PC-9 (cell line): ENCODE results near the gene ALK. TPM values are rescaled to one million over a fixed set of nuclear protein-coding genes. Genes with fewer than 3 reads are reported as not detected.

Source experiments
- BruUV-seq: library from RNA; stranded (reverse); fragments of 400-500 nt; replicated peaks from 2 replicates; lab custom pipeline; 2021; lab: Mats Ljungman, UMichigan
- CTCF ChIA-PET: fragments of 300-600 bp; sonication (Branson Sonifier 250); formaldehyde crosslinking; loops from one replicate; lab custom pipeline; 2022; ENCODE audit warnings: antibody characterized with exemption; lab: Charles Lee
- POLR2A ChIA-PET: fragments of 300-600 bp; sonication (Branson Sonifier 250); formaldehyde crosslinking; loops from one replicate; lab custom pipeline; 2022; ENCODE audit warnings: antibody characterized with exemption; ENCODE audit not compliant: unreplicated experiment; lab: Charles Lee
- DNase-seq, 2 experiments: peaks; one replicate each; pipeline versions ENCODE4 v3.0.0 to v3.0.0-alpha.2; 2015 to 2022; ENCODE audit warnings: mixed read lengths in 1 of 2
- H2AFZ ChIP-seq: fragments of 200-600 bp; sonication (generic); 2 replicates; pipeline ENCODE4 v1.8.1; 2017; ENCODE audit warnings: antibody characterized with exemption
- H3F3A ChIP-seq: fragments of 200-600 bp; sonication (generic); 2 replicates; pipeline ENCODE4 v1.8.1; 2017; ENCODE audit warnings: antibody characterized with exemption, mild to moderate bottlenecking, low read depth; ENCODE audit not compliant: insufficient read depth
- H3K27ac ChIP-seq: fragments of 200-600 bp; sonication (generic); 2 replicates; pipeline ENCODE4 v1.6.1; 2016; ENCODE audit warnings: mixed run types
- H3K27me3 ChIP-seq: fragments of 200-600 bp; sonication (generic); 2 replicates; pipeline ENCODE4 v1.6.1; 2016; ENCODE audit warnings: low read depth, mixed run types; ENCODE audit not compliant: insufficient read depth
- H3K36me3 ChIP-seq: fragments of 200-600 bp; sonication (generic); 2 replicates; pipeline ENCODE4 v1.6.1; 2016; ENCODE audit warnings: low read depth, mixed run types
- H3K4me1 ChIP-seq: fragments of 200-600 bp; sonication (generic); replicated peaks from 2 replicates; pipeline ENCODE4 v1.6.1; 2016; ENCODE audit warnings: mixed run types; ENCODE audit not compliant: insufficient read depth
- H3K4me2 ChIP-seq: fragments of 200-600 bp; sonication (generic); 2 replicates; pipeline ENCODE4 v1.6.1; 2017; ENCODE audit warnings: mixed run types
- H3K4me3 ChIP-seq: fragments of 200-600 bp; sonication (generic); 2 replicates; pipeline ENCODE4 v1.6.1; 2016; ENCODE audit warnings: mixed run types
- H3K79me2 ChIP-seq: fragments of 200-600 bp; sonication (generic); 2 replicates; pipeline ENCODE4 v1.6.1; 2017; ENCODE audit warnings: low read depth, mixed run types
- H3K9me2 ChIP-seq: fragments of 200-600 bp; sonication (generic); 2 replicates; pipeline ENCODE4 v1.8.1; 2017; ENCODE audit warnings: mild to moderate bottlenecking; ENCODE audit not compliant: insufficient read depth
- H3K9me3 ChIP-seq: fragments of 200-600 bp; sonication (generic); 2 replicates; pipeline ENCODE4 v1.8.1; 2016; ENCODE audit warnings: low read depth; ENCODE audit not compliant: insufficient read depth
- H4K20me1 ChIP-seq: fragments of 200-600 bp; sonication (generic); 2 replicates; pipeline ENCODE4 v1.8.1; 2017; ENCODE audit not compliant: insufficient read depth
- EZH2 ChIP-seq: fragments of 200-600 bp; sonication (generic); IDR thresholded peaks from 2 replicates; pipeline ENCODE4 v1.8.0; 2017; ENCODE audit warnings: antibody characterized with exemption, low read depth
- intact Hi-C: fragments of 100-400 bp; cut with micrococcal nuclease; formaldehyde crosslinking; loops from one replicate; pipeline ENCODE4 v1.10.0; 2022; ENCODE audit not compliant: unreplicated experiment
- total RNA-seq: library from RNA; stranded (reverse); gene quantifications from 2 replicates; pipeline ENCODE4 v1.2.3, GENCODE V29; 2021
- TF ChIP-seq, protein P1 (sequence below): fragments of 200-600 bp; sonication (generic); conservative IDR thresholded peaks from 2 replicates; pipeline ENCODE4 v1.6.1; 2017; ENCODE audit warnings: mixed run types, antibody characterized with exemption, mild to moderate bottlenecking, moderate library complexity

ALK gene
- total RNA-seq, 1 experiment from 2014 or later, result not detected

DNA sequence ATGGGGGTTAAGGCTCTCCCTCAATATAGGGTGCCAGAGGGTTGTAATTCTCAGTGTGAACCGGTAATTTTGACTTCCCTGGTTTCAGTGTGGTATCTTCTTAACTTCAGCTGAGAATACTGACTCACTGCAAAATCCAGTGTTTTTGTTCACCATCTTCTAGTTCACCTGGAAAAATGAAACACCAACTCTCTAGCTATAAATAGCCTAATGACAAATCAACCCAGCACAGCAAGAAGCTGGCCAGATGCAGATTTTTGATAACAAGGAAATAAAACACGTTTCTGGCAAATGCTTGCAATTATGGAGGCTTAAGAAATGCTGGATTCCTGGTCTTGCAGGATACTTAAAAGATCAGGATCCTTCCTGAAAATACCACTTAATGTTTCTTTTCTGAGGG, 613.9 kb downstream of the ALK start:
- peaks cover 70% of the 10 kb centered on the region for H3K27me3 ChIP-seq
- CTCF ChIA-PET, result interaction anchor here (1.0 kb wide), 1 partner anchor 14 kb away, joined by 3 read pairs; no protein-coding TSS in a partner anchor
- H3K9me2 ChIP-seq, result no peaks in the 10 kb centered on the region
- POLR2A ChIA-PET, result no interaction called here
- no peaks in the 10 kb centered on the region for H3K36me3 ChIP-seq
- DNase-seq, result peak in 1 of 2 experiments; percentile 5
- BruUV-seq, result no TSS peak
- H3K4me2 ChIP-seq, result no peak overlapping the region
- H3K27ac ChIP-seq, result no peak overlapping the region
- TF ChIP-seq EZH2, result no peak
- TF ChIP-seq, protein P1, sequence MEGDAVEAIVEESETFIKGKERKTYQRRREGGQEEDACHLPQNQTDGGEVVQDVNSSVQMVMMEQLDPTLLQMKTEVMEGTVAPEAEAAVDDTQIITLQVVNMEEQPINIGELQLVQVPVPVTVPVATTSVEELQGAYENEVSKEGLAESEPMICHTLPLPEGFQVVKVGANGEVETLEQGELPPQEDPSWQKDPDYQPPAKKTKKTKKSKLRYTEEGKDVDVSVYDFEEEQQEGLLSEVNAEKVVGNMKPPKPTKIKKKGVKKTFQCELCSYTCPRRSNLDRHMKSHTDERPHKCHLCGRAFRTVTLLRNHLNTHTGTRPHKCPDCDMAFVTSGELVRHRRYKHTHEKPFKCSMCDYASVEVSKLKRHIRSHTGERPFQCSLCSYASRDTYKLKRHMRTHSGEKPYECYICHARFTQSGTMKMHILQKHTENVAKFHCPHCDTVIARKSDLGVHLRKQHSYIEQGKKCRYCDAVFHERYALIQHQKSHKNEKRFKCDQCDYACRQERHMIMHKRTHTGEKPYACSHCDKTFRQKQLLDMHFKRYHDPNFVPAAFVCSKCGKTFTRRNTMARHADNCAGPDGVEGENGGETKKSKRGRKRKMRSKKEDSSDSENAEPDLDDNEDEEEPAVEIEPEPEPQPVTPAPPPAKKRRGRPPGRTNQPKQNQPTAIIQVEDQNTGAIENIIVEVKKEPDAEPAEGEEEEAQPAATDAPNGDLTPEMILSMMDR, result no peak
- no peaks in the 10 kb centered on the region for H3F3A ChIP-seq
- no peaks in the 10 kb centered on the region for H3K9me3 ChIP-seq
- H2AFZ ChIP-seq, result no peak overlapping the region
- H3K4me3 ChIP-seq, result no peak overlapping the region
- no peaks in the 10 kb centered on the region for H4K20me1 ChIP-seq
- no peaks in the 10 kb centered on the region for H3K79me2 ChIP-seq
- intact Hi-C loops, result no loop called here
- H3K4me1 ChIP-seq, result no peaks in the 10 kb centered on the region

DNA sequence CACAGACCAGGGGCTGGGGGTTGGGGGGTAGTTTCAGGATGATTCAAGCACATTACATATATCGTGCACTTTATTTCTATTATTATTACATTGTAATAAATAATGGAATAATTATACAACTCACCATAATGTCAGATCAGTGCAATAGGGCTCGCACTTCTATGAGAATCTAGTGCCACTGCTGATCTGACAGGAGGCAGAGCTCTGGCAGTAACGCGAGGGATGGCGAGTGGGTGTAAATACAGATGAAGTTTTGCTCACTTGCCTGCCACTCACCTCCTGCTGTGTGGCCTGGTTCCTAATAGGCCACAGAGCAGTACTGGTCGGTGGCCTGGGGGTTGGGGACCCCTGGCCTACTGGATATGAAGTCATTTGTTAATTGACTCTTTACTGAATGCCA, 615.6 kb downstream of the ALK start:
- Histone ChIP-seq H2AFZ (no peak overlapping the region), H3K27ac (no peak overlapping the region), H4K20me1 (no peaks in the 10 kb centered on the region), H3F3A (no peaks in the 10 kb centered on the region), H3K9me2 (no peaks in the 10 kb centered on the region), H3K4me1 (no peaks in the 10 kb centered on the region), H3K4me3 (no peak overlapping the region), H3K27me3 (peaks cover 70% of the 10 kb centered on the region), H3K9me3 (no peaks in the 10 kb centered on the region), H3K36me3 (no peaks in the 10 kb centered on the region), H3K4me2 (no peak overlapping the region), H3K79me2 (no peaks in the 10 kb centered on the region)
- intact Hi-C loops, result no loop called here
- ChIA-PET POLR2A (interaction anchor here (0.6 kb wide), 1 partner anchor 44 kb away, joined by 9 read pairs; no protein-coding TSS in a partner anchor), CTCF (interaction anchor here (0.6 kb wide), 2 partner anchors 83 to 310 kb away, joined by 3 read pairs; no protein-coding TSS in a partner anchor)
- TF ChIP-seq, protein P1, result no peak
- TF ChIP-seq EZH2, result no peak
- peak in 1 of 2 experiments; percentile 21 for DNase-seq
- no TSS peak for BruUV-seq

DNA sequence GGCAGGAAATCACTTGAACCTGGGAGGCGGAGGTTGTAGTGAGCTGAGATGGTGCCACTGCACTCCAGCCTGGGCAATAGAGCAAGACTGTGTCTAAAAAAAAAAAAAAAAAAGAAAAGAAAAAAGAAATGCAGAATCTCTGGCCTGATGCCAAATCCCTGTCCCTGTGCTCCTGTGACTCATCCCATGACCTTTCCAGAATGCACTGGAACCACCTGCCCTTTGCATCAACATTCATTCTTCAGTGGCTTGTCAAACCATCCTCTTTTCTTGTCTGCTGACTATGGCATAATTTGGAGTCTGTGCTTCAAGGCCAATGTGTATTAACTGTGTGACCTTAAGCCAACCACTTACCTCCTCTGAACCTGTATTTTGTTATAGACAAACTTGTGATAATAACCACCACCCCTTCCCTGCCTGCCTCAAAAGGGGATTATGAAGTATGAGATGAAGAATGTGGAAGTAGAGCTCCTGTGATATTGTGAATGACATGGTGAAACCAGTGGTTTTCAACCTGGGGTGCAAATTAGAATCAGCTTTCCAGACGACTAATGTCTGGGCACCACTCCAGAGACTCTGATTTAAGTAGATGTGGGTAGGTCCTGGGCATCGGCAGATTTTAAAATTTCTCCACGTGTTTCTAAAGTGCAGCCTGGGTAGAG, 616.9 kb downstream of the ALK start:
- no peak overlapping the region for H3K4me3 ChIP-seq
- DNase-seq, result no peak
- no peak overlapping the region for H3K27ac ChIP-seq
- no peaks in the 10 kb centered on the region for H4K20me1 ChIP-seq
- H3K9me2 ChIP-seq, result no peaks in the 10 kb centered on the region
- intact Hi-C loops, result no loop called here
- H3K4me1 ChIP-seq, result no peaks in the 10 kb centered on the region
- H2AFZ ChIP-seq, result no peak overlapping the region
- H3K9me3 ChIP-seq, result no peaks in the 10 kb centered on the region
- POLR2A ChIA-PET, result no interaction called here
- no peak for TF ChIP-seq EZH2
- TF ChIP-seq, protein P1, result no peak
- no peaks in the 10 kb centered on the region for H3F3A ChIP-seq
- H3K27me3 ChIP-seq, result peaks cover 71% of the 10 kb centered on the region
- CTCF ChIA-PET, result no interaction called here
- no peaks in the 10 kb centered on the region for H3K36me3 ChIP-seq
- no peak overlapping the region for H3K4me2 ChIP-seq
- no TSS peak for BruUV-seq
- H3K79me2 ChIP-seq, result no peaks in the 10 kb centered on the region
